Neuronal stem cell (in vitro differentiated cells): ENCODE measurements around the gene ZNF737.
"Not testable (repeated sequence)": the region's sequence is repeated elsewhere in the genome, so short reads cannot be mapped to it uniquely, and the experiment has no call there.

Experiments
- DNase-seq: peaks from one replicate; pipeline ENCODE4 v3.0.0-alpha.2; 2013; ENCODE audit warnings: low spot score
- H2AFZ ChIP-seq: one replicate; pipeline ENCODE4 v1.6.1; 2013; ENCODE audit warnings: mild to moderate bottlenecking, low read length, inconsistent platforms
- H2AK5ac ChIP-seq: 2 replicates; pipeline ENCODE4 v1.6.1; 2013; ENCODE audit warnings: low read depth, mild to moderate bottlenecking, inconsistent platforms, low read length, moderate library complexity, mixed read lengths
- H2BK120ac ChIP-seq: 2 replicates; pipeline ENCODE4 v1.6.1; 2013; ENCODE audit warnings: low read depth, mild to moderate bottlenecking, inconsistent platforms, low read length, moderate library complexity, mixed read lengths
- H2BK12ac ChIP-seq: one replicate; pipeline ENCODE4 v1.6.1; 2013; ENCODE audit warnings: low read length, inconsistent platforms
- H2BK15ac ChIP-seq: 2 replicates; pipeline ENCODE4 v1.6.1; 2013; ENCODE audit warnings: mild to moderate bottlenecking, low read length, inconsistent platforms, mixed read lengths
- H2BK5ac ChIP-seq: one replicate; pipeline ENCODE4 v1.6.1; 2013; ENCODE audit warnings: inconsistent platforms, mild to moderate bottlenecking, low read length, moderate library complexity
- H3K14ac ChIP-seq: one replicate; pipeline ENCODE4 v1.6.1; 2013; ENCODE audit warnings: low read length, inconsistent platforms
- H3K18ac ChIP-seq: 2 replicates; pipeline ENCODE4 v1.6.1; 2013; ENCODE audit warnings: low read length, inconsistent platforms
- H3K23ac ChIP-seq: 2 replicates; pipeline ENCODE4 v1.6.1; 2013; ENCODE audit warnings: low read depth, mild to moderate bottlenecking, mixed read lengths, low read length, inconsistent platforms; ENCODE audit not compliant: poor library complexity
- H3K27ac ChIP-seq: replicated peaks from 3 replicates; pipeline ENCODE4 v1.5.1; 2013; ENCODE audit warnings: low read length, inconsistent platforms
- H3K27me3 ChIP-seq, 3 experiments: 2 replicates each; pipeline ENCODE4 v1.6.1; 2013; ENCODE audit warnings: low read length in 3 of 3, mild to moderate bottlenecking in 2 of 3, inconsistent platforms in 1 of 3, low read depth in 1 of 3, mixed read lengths in 1 of 3, moderate library complexity in 1 of 3; ENCODE audit not compliant: control insufficient read depth in 3 of 3, insufficient read depth in 3 of 3
- H3K36me3 ChIP-seq, 2 donors: replicated peaks in 1 of 2; 2 replicates each; pipeline ENCODE4 v1.6.1; 2013; ENCODE audit warnings: low read length in 2 of 2; ENCODE audit not compliant: control insufficient read depth in 2 of 2, insufficient read depth in 2 of 2
- H3K4ac ChIP-seq: 2 replicates; pipeline ENCODE4 v1.6.1; 2013; ENCODE audit warnings: inconsistent platforms, mild to moderate bottlenecking, low read length, moderate library complexity
- H3K4me1 ChIP-seq, 2 donors: 1 replicate in 1 of 2; 2 replicates in 1 of 2; pipeline ENCODE4 v1.6.1; 2013; ENCODE audit warnings: low read length in 2 of 2, low read depth in 1 of 2; ENCODE audit not compliant: control insufficient read depth in 2 of 2, insufficient read depth in 1 of 2
- H3K4me2 ChIP-seq: one replicate; pipeline ENCODE4 v1.6.1; 2013; ENCODE audit warnings: mild to moderate bottlenecking, low read length, inconsistent platforms; ENCODE audit not compliant: insufficient read depth, poor library complexity, severe bottlenecking
- H3K4me3 ChIP-seq, 2 donors: 2 replicates each; pipeline ENCODE4 v1.5.1; 2013; ENCODE audit warnings: low read length in 2 of 2, mild to moderate bottlenecking in 2 of 2, inconsistent platforms in 1 of 2, moderate library complexity in 1 of 2
- H3K79me1 ChIP-seq: one replicate; pipeline ENCODE4 v1.6.1; 2013; ENCODE audit warnings: low read depth, mild to moderate bottlenecking, inconsistent platforms, low read length, moderate library complexity
- H3K9ac ChIP-seq: one replicate; pipeline ENCODE4 v1.6.1; 2013; ENCODE audit warnings: mild to moderate bottlenecking, low read depth, low read length, inconsistent platforms; ENCODE audit not compliant: poor library complexity
- H3K9me3 ChIP-seq, 2 donors: replicated peaks in 1 of 2; 2 replicates each; pipeline versions ENCODE3 to v1.6.1; 2013; ENCODE audit warnings: low read length in 2 of 2, mild to moderate bottlenecking in 2 of 2, inconsistent platforms in 1 of 2, low read depth in 1 of 2, mixed read lengths in 1 of 2, moderate library complexity in 1 of 2; ENCODE audit not compliant: control insufficient read depth in 2 of 2, insufficient read depth in 1 of 2
- H4K8ac ChIP-seq: one replicate; pipeline ENCODE4 v1.6.1; 2013; ENCODE audit warnings: low read depth, mild to moderate bottlenecking, inconsistent platforms, low read length, moderate library complexity
- H4K91ac ChIP-seq: one replicate; pipeline ENCODE4 v1.6.1; 2013; ENCODE audit warnings: low read length, low read depth, mild to moderate bottlenecking, inconsistent platforms; ENCODE audit not compliant: poor library complexity
- WGBS, 2 donors: extraction: QIAGEN DNeasy Blood & Tissue Kit; methylation state at CpG; one replicate each; pipeline ENCODE4 v1.1.7; 2013; ENCODE audit warnings: missing lambda C conversion rate in 2 of 2, mixed read lengths in 1 of 2; ENCODE audit not compliant: insufficient read length in 2 of 2, insufficient replicate concordance in 1 of 2; ENCODE audit errors: extremely low coverage in 2 of 2; 5-methylcytosine and 5-hydroxymethylcytosine counted together

The ZNF737 gene

DNA sequence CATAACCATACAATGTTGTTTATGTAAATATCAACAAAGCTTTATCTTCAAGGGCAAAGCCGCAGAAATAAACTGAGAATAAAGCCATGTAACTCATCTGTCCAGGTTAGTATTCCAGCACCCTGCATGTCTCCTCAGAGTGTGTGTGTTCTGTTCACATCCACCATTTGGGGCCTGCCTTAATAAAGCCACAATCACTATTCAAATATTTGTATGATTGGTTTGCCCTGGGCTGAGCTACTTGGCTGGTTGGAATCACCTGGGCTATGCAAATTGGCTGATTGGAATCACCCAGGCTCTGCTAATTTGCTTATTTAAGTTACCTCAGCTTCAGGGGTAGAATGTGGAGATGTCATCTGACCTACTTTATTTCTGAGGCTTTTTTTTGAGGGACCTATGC is 42.4 kb upstream of the ZNF737 start:
- H2BK120ac ChIP-seq = no peak overlapping the region
- no peaks in the 10 kb centered on the region for H3K79me1 ChIP-seq
- H3K14ac ChIP-seq = no peak overlapping the region
- no peaks in the 10 kb centered on the region for H3K36me3 ChIP-seq
- H3K27me3 ChIP-seq = no peaks in the 10 kb centered on the region
- H2AK5ac ChIP-seq = no peak overlapping the region
- no peak overlapping the region for H2BK12ac ChIP-seq
- H3K4me1 ChIP-seq = no peaks in the 10 kb centered on the region
- H2BK15ac ChIP-seq = no peak overlapping the region
- no peak overlapping the region for H3K9ac ChIP-seq
- WGBS, 2 donors = no CpG with 5 or more reads among the region's 1 CpG
- no peak overlapping the region for H3K18ac ChIP-seq
- H3K4me2 ChIP-seq = no peak overlapping the region
- H4K91ac ChIP-seq = no peak overlapping the region
- no peak overlapping the region for H2BK5ac ChIP-seq
- DNase-seq = no peak
- H4K8ac ChIP-seq = no peak overlapping the region
- no peak overlapping the region for H3K27ac ChIP-seq
- H3K23ac ChIP-seq = no peak overlapping the region
- H3K4ac ChIP-seq = no peak overlapping the region
- no peak overlapping the region for H2AFZ ChIP-seq
- H3K4me3 ChIP-seq = no peak overlapping the region
- no peaks in the 10 kb centered on the region for H3K9me3 ChIP-seq

DNA sequence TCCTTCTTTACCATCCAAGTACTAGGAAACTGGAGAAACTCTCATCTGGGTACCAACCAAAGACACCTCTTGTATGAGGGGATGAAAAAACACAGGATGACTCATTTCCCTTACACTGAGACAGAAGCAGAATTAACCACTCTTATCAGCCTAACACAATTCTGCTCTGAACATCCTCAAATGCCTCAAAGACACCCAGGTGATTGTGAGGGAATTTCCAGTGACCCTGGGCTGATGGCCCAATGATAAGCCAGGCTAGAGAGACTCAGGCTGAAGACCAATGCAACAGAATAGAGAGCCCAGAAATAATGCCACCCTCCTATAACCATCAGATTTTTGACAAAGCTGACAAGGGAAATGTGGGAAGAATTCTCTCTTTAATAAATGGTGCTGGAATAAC is 7.0 kb downstream of the ZNF737 start:
- Histone ChIP-seq H3K9ac (no peak overlapping the region), H4K91ac (no peak overlapping the region), H3K4me1 (no peaks in the 10 kb centered on the region), H3K23ac (no peak overlapping the region), H3K27ac (no peak overlapping the region), H2AK5ac (no peak overlapping the region), H2BK5ac (no peak overlapping the region), H3K79me1 (peaks cover 3% of the 10 kb centered on the region), H3K4ac (no peak overlapping the region), H3K4me2 (no peak overlapping the region), H2BK120ac (no peak overlapping the region), H3K9me3 (peaks cover 5 to 93% of the 10 kb centered on the region in 2 donors), H2AFZ (no peak overlapping the region), H2BK12ac (no peak overlapping the region), H3K27me3 (no peaks in the 10 kb centered on the region), H4K8ac (no peak overlapping the region), H2BK15ac (no peak overlapping the region), H3K18ac (no peak overlapping the region), H3K14ac (no peak overlapping the region), H3K36me3 (peaks cover 2 to 63% of the 10 kb centered on the region in 2 donors), H3K4me3 (no peak overlapping the region)
- no peak for DNase-seq

DNA sequence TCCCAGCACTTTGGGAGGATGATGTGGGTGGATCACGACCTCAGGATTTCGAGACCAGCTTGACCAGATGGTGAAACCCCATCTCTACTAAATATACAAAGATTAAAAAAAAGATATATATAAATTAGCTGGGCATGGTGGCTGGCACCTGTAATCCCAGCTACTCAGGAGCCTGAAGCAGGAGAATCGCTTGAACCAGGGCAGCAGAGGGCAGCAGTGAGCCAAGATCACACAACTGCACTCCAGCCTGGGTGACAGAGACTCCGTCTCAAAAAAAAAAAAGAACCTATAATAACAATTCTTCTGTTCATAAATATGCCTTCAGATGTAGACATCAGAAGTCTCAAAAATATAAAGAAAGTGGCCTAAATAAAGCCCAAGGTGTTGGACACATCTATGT is 7.6 kb downstream of the ZNF737 start:
- no peak overlapping the region for H3K9ac ChIP-seq
- peaks cover 3% of the 10 kb centered on the region for H3K79me1 ChIP-seq
- H2AK5ac ChIP-seq = no peak overlapping the region
- no peaks in the 10 kb centered on the region for H3K4me1 ChIP-seq
- no peak overlapping the region for H3K4ac ChIP-seq
- no peak overlapping the region for H2BK120ac ChIP-seq
- H2AFZ ChIP-seq = no peak overlapping the region
- no peak overlapping the region for H2BK5ac ChIP-seq
- no peak overlapping the region for H3K4me3 ChIP-seq
- no peak overlapping the region for H2BK12ac ChIP-seq
- no peak overlapping the region for H3K27ac ChIP-seq
- DNase-seq = no peak
- H3K27me3 ChIP-seq = no peaks in the 10 kb centered on the region
- H3K9me3 ChIP-seq = peaks cover 7 to 93% of the 10 kb centered on the region in 2 donors
- H4K91ac ChIP-seq = no peak overlapping the region
- no peak overlapping the region for H3K14ac ChIP-seq
- no peak overlapping the region for H2BK15ac ChIP-seq
- H4K8ac ChIP-seq = no peak overlapping the region
- H3K18ac ChIP-seq = no peak overlapping the region
- no peak overlapping the region for H3K4me2 ChIP-seq
- no CpG with 5 or more reads among the region's 4 CpGs for WGBS, 2 donors
- H3K36me3 ChIP-seq = peaks cover 0 to 63% of the 10 kb centered on the region in 2 donors
- no peak overlapping the region for H3K23ac ChIP-seq

DNA sequence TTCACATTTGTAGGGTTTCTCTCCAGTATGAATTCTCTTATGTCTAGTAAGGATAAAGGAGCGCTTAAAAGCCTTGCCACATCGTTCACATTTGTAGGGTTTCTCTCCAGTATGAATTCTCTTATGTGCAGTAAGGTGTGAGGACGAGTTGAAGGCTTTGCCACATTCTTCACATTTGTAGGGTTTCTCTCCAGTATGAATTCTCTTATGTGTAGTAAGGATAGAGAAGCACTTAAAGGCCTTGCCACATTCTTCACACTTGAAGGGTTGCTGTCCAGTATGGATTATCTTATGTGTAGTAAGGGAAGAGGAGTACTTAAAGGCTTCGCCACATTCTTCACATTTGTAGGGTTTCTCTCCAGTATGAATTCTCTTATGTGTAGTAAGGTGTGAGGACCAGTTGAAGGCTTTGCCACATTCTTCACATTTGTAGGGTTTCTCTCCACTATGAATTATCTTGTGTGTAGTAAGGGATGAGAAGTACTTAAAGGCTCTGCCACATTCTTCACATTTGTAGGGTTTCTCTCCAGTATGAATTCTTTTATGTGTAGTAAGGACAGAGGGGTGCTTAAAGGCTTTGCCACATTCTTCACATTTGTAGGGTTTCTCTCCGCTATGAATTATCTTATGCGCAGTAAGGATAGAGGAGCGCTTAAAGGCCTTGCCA is 20.8 kb downstream of the ZNF737 start:
- H2AFZ ChIP-seq, H3K4me1 ChIP-seq, H3K4me3 ChIP-seq, H3K14ac ChIP-seq, H3K27me3 ChIP-seq, H3K79me1 ChIP-seq, H3K23ac ChIP-seq, H4K8ac ChIP-seq, H2BK12ac ChIP-seq, H3K4me2 ChIP-seq, H2AK5ac ChIP-seq, H2BK120ac ChIP-seq, H4K91ac ChIP-seq, H2BK15ac ChIP-seq, H3K4ac ChIP-seq, DNase-seq, H3K27ac ChIP-seq, H2BK5ac ChIP-seq, H3K18ac ChIP-seq, H3K9ac ChIP-seq: not testable (repeated sequence)
- peaks cover 23 to 99% of the 10 kb centered on the region in 2 donors for H3K9me3 ChIP-seq
- peaks cover 19 to 76% of the 10 kb centered on the region in 2 donors for H3K36me3 ChIP-seq
- WGBS, 2 donors = no CpG with 5 or more reads among the region's 7 CpGs
